DOHH2 (cell line): ENCODE measurements around the gene TNFRSF19.

Source experiments
- H3F3A ChIP-seq: fragments of 200-600 bp; sonication (generic), shearing (Covaris generic); 2 replicates; pipeline ENCODE4 v1.6.0; 2016; ENCODE audit warnings: antibody characterized with exemption, mild to moderate bottlenecking; ENCODE audit not compliant: control insufficient read depth, insufficient read depth
- H3K27ac ChIP-seq: fragments of 200-600 bp; sonication (generic); 2 replicates; pipeline ENCODE4 v1.5.1; 2014; ENCODE audit warnings: low read depth, mild to moderate bottlenecking, low read length, moderate library complexity
- H3K27me3 ChIP-seq: fragments of 200-600 bp; sonication (generic); 2 replicates; pipeline ENCODE4 v1.6.1; 2014; ENCODE audit warnings: mild to moderate bottlenecking, low read length, mixed read lengths; ENCODE audit not compliant: control insufficient read depth
- H3K36me3 ChIP-seq: fragments of 200-600 bp; sonication (generic); 2 replicates; pipeline ENCODE4 v1.6.1; 2014; ENCODE audit warnings: mild to moderate bottlenecking, low read length, moderate library complexity, mixed read lengths; ENCODE audit not compliant: control insufficient read depth
- H3K4me1 ChIP-seq: fragments of 200-600 bp; sonication (generic); 2 replicates; pipeline ENCODE4 v1.6.1; 2014; ENCODE audit warnings: mild to moderate bottlenecking, low read length, mixed read lengths; ENCODE audit not compliant: control insufficient read depth
- H3K4me2 ChIP-seq: fragments of 200-600 bp; sonication (generic); 2 replicates; pipeline ENCODE4 v1.6.0; 2014; ENCODE audit warnings: mild to moderate bottlenecking, low read length, moderate library complexity
- H3K4me3 ChIP-seq: fragments of 200-600 bp; sonication (generic); 2 replicates; pipeline ENCODE4 v1.5.1; 2014; ENCODE audit warnings: mild to moderate bottlenecking, low read length, mixed read lengths
- H3K79me2 ChIP-seq: fragments of 200-600 bp; sonication (generic); 2 replicates; pipeline ENCODE4 v1.6.1; 2014; ENCODE audit warnings: mild to moderate bottlenecking, low read length, mixed read lengths; ENCODE audit not compliant: control insufficient read depth
- H3K9me2 ChIP-seq: fragments of 200-600 bp; sonication (generic); replicated peaks from 2 replicates; pipeline ENCODE4 v1.6.1; 2014; ENCODE audit warnings: mild to moderate bottlenecking, low read length, mixed read lengths; ENCODE audit not compliant: control insufficient read depth
- H3K9me3 ChIP-seq: fragments of 200-600 bp; sonication (generic); 2 replicates; pipeline ENCODE4 v1.6.1; 2014; ENCODE audit warnings: antibody characterized with exemption, low read length, mixed read lengths; ENCODE audit not compliant: control insufficient read depth, insufficient read depth
- H4K20me1 ChIP-seq: fragments of 200-600 bp; sonication (generic); 2 replicates; pipeline ENCODE4 v1.6.0; 2014; ENCODE audit warnings: low read depth, mild to moderate bottlenecking, antibody characterized with exemption, low read length, moderate library complexity; ENCODE audit not compliant: control insufficient read depth, insufficient read depth
- CTCF ChIP-seq: fragments of 200-600 bp; sonication (generic); IDR thresholded peaks from one replicate; pipeline ENCODE4 v1.5.1; 2014; ENCODE audit warnings: antibody characterized with exemption, mild to moderate bottlenecking, low read depth, low read length; ENCODE audit not compliant: poor library complexity, severe bottlenecking
- EZH2phosphoT487 ChIP-seq: fragments of 200-600 bp; sonication (generic); IDR thresholded peaks from 2 replicates; pipeline ENCODE4 v1.6.1; 2017; ENCODE audit warnings: borderline replicate concordance, mild to moderate bottlenecking, antibody characterized with exemption, low read length, moderate library complexity, mixed read lengths

The TNFRSF19 gene

GRCh38 chr13:23715092-23715761 is 145.0 kb downstream of the TNFRSF19 start:
- Histone ChIP-seq H3K36me3 (no peaks in the 10 kb centered on the region), H3K9me2 (no peaks in the 10 kb centered on the region), H3K79me2 (no peaks in the 10 kb centered on the region), H3K9me3 (no peaks in the 10 kb centered on the region), H3F3A (no peaks in the 10 kb centered on the region), H3K4me3 (no peak overlapping the region), H3K4me1 (no peaks in the 10 kb centered on the region), H3K4me2 (no peak overlapping the region), H4K20me1 (no peaks in the 10 kb centered on the region), H3K27me3 (no peaks in the 10 kb centered on the region), H3K27ac (no peak overlapping the region)
- no peak for TF ChIP-seq EZH2phosphoT487
- no peak for TF ChIP-seq CTCF

- H3K4me3 ChIP-seq: no peak overlapping the region
- no peaks in the 10 kb centered on the region for H3K27me3 ChIP-seq
- no peak overlapping the region for H3K4me2 ChIP-seq
Measured at GRCh38 chr13:23715762-23716235, 145.6 kb downstream of the TNFRSF19 start.

GRCh38 chr13:23716401-23716800 is 146.2 kb downstream of the TNFRSF19 start:
- no peak overlapping the region for H3K27ac ChIP-seq
- H4K20me1 ChIP-seq: no peaks in the 10 kb centered on the region
- no peak overlapping the region for H3K4me2 ChIP-seq
- H3K27me3 ChIP-seq: no peaks in the 10 kb centered on the region
- no peaks in the 10 kb centered on the region for H3K9me3 ChIP-seq
- no peaks in the 10 kb centered on the region for H3K79me2 ChIP-seq
- TF ChIP-seq CTCF (no peak), EZH2phosphoT487 (no peak)
- no peak overlapping the region for H3K4me3 ChIP-seq
- no peaks in the 10 kb centered on the region for H3K4me1 ChIP-seq
- no peaks in the 10 kb centered on the region for H3K36me3 ChIP-seq
- no peaks in the 10 kb centered on the region for H3F3A ChIP-seq
- no peaks in the 10 kb centered on the region for H3K9me2 ChIP-seq

More at GRCh38 chr13:23715762-23716235, 145.6 kb downstream of the TNFRSF19 start:
- Histone ChIP-seq H3K4me1 (no peaks in the 10 kb centered on the region), H3K36me3 (no peaks in the 10 kb centered on the region), H3K79me2 (no peaks in the 10 kb centered on the region), H4K20me1 (no peaks in the 10 kb centered on the region), H3K27ac (no peak overlapping the region), H3K9me3 (no peaks in the 10 kb centered on the region), H3K9me2 (no peaks in the 10 kb centered on the region), H3F3A (no peaks in the 10 kb centered on the region)
- TF ChIP-seq CTCF (peak; percentile 26), EZH2phosphoT487 (no peak)
